ENCODE measurements around the gene MFSD6L.

DNA sequence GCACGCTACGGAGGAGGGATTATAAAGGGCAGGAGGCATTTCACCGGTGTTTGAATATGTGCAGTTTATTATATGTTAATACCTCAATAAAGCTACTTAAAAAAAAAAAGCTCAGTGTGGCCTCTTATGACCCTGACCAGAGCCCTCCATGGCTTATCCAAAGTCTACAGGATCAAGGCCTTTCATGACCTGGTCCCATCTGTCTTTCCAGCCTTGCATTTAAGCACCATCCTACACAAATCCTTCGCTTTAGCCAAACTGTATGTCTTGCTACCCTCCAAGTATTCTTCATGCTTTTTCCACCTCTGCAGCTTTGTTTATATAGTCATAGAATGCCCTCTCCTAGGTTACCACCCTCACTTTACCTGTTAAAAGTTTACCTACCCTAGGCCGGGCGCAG, 6.5 kb downstream of the MFSD6L start:
- TF ChIP-seq POLR2A (IDR thresholded peaks at IDR 0.05) (no peak), POLR2AphosphoS5 (IDR thresholded peaks at IDR 0.05) (no peak)
- TF ChIP-seq, protein P1, sequence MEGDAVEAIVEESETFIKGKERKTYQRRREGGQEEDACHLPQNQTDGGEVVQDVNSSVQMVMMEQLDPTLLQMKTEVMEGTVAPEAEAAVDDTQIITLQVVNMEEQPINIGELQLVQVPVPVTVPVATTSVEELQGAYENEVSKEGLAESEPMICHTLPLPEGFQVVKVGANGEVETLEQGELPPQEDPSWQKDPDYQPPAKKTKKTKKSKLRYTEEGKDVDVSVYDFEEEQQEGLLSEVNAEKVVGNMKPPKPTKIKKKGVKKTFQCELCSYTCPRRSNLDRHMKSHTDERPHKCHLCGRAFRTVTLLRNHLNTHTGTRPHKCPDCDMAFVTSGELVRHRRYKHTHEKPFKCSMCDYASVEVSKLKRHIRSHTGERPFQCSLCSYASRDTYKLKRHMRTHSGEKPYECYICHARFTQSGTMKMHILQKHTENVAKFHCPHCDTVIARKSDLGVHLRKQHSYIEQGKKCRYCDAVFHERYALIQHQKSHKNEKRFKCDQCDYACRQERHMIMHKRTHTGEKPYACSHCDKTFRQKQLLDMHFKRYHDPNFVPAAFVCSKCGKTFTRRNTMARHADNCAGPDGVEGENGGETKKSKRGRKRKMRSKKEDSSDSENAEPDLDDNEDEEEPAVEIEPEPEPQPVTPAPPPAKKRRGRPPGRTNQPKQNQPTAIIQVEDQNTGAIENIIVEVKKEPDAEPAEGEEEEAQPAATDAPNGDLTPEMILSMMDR (IDR thresholded peaks at IDR 0.05): no peak

All from prostate gland (tissue), 2 donors.